Activated naive CD4-positive, alpha-beta T cell treated with anti-CD3 and anti-CD28 coated beads, Interleukin-2, amount 50 U/mL, for 24 hours (primary cell): ENCODE measurements around the gene PFKM.
"Not testable (repeated sequence)": the region's sequence is repeated elsewhere in the genome, so short reads cannot be mapped to it uniquely, and the experiment has no call there.

ENCODE experiments used
- H3K27ac Mint-ChIP-seq: one replicate; pipeline ENCODE4 v1.8.0; 2021; ENCODE audit warnings: mild to moderate bottlenecking, mixed read lengths
- H3K27me3 Mint-ChIP-seq: one replicate; pipeline ENCODE4 v1.8.0; 2021; ENCODE audit warnings: mixed read lengths
- H3K36me3 Mint-ChIP-seq: one replicate; pipeline ENCODE4 v1.8.0; 2021; ENCODE audit warnings: mixed read lengths
- H3K4me1 Mint-ChIP-seq: one replicate; pipeline ENCODE4 v1.8.0; 2021; ENCODE audit warnings: mixed read lengths
- H3K4me3 Mint-ChIP-seq: one replicate; pipeline ENCODE4 v1.8.0; 2021; ENCODE audit warnings: mild to moderate bottlenecking, mixed read lengths
- H3K9me3 Mint-ChIP-seq: one replicate; pipeline ENCODE4 v1.8.0; 2021; ENCODE audit warnings: mixed read lengths

Gene PFKM

DNA sequence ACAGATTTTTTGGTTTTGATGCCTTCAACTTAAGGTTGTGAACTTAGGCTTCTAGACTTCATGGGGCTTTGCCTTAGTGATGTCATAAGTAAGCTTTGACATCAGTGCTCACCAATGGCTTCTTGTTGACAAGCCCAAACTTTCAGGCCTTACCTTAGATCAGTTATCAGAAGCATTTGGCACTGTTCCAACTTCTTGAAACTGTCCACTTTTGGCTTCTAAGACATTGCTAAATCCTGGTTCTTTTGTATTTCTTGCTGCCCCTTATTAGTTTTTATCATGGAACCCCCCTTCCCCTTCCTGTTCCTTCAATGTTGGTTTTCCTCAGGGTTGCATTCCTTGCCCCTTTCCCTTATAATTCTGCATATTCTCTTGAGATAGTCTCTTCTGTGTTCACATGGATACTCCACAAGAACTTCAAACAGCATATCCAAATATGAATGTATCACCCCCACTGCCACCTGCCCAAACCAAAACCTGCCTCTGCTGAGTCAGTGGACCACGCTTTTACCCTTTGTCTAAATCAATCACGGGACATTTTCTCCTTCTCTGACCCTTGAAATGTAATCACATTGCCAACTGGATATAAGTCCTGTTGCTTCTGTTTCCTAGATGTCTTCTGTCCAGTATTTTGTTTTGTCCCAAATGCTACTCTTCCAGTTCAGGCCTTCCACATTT, 7.9 kb downstream of the PFKM start:
- H3K4me1 Mint-ChIP-seq = peaks cover 3% of the 10 kb centered on the region
- no peak overlapping the region for H3K4me3 Mint-ChIP-seq
- H3K27me3 Mint-ChIP-seq = no peaks in the 10 kb centered on the region
- no peaks in the 10 kb centered on the region for H3K9me3 Mint-ChIP-seq
- H3K36me3 Mint-ChIP-seq = peaks cover 16% of the 10 kb centered on the region
- no peak overlapping the region for H3K27ac Mint-ChIP-seq

- Mint-ChIP-seq H3K27ac (no peak overlapping the region), H3K36me3 (peaks cover 15% of the 10 kb centered on the region), H3K27me3 (no peaks in the 10 kb centered on the region), H3K9me3 (no peaks in the 10 kb centered on the region), H3K4me3 (no peak overlapping the region), H3K4me1 (no peaks in the 10 kb centered on the region)
Measured at GRCh38 chr12:48128800-48129199, 9.6 kb downstream of the PFKM start.

- no peaks in the 10 kb centered on the region for H3K27me3 Mint-ChIP-seq
- no peaks in the 10 kb centered on the region for H3K4me1 Mint-ChIP-seq
- no peak overlapping the region for H3K27ac Mint-ChIP-seq
- H3K9me3 Mint-ChIP-seq = no peaks in the 10 kb centered on the region
- no peak overlapping the region for H3K4me3 Mint-ChIP-seq
- H3K36me3 Mint-ChIP-seq = peaks cover 15% of the 10 kb centered on the region
Measured at GRCh38 chr12:48129376-48129775, 10.2 kb downstream of the PFKM start.

DNA sequence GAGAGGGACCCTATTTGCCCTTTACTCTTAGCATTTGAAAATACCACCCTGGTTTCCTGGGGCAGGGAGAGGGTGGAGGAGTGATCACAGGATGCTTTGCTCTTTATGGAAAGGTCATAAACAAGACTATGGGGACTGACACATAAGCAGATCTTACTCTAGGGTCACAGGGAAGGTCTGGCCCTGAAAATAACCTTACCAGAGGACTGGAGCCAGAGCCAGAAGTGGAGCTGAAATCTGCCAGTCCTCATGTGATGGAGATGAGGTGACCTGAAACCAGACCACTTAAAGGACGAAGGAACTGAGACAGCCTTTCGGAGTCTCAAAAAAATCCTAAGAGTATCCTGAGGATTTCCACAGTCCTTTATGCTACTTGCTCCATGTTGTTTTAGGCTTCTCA, 12.4 kb downstream of the PFKM start:
- H3K4me1 Mint-ChIP-seq = no peaks in the 10 kb centered on the region
- H3K27me3 Mint-ChIP-seq = no peaks in the 10 kb centered on the region
- peaks cover 14% of the 10 kb centered on the region for H3K36me3 Mint-ChIP-seq
- no peak overlapping the region for H3K4me3 Mint-ChIP-seq
- no peak overlapping the region for H3K27ac Mint-ChIP-seq
- no peaks in the 10 kb centered on the region for H3K9me3 Mint-ChIP-seq

DNA sequence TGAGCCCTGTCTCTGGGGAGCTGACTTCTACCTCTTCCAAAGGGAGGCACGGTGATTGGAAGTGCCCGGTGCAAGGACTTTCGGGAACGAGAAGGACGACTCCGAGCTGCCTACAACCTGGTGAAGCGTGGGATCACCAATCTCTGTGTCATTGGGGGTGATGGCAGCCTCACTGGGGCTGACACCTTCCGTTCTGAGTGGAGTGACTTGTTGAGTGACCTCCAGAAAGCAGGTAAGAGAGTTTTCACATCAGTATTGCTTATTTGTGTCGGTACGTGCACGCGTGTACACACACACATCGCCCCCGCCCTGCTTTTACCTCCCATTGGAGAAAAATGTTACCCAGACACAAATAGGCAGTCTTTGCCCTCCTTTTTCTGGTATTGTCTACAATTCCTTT, 13.7 kb downstream of the PFKM start:
- no peaks in the 10 kb centered on the region for H3K9me3 Mint-ChIP-seq
- H3K36me3 Mint-ChIP-seq = peaks cover 10% of the 10 kb centered on the region
- no peaks in the 10 kb centered on the region for H3K4me1 Mint-ChIP-seq
- H3K27me3 Mint-ChIP-seq = no peaks in the 10 kb centered on the region
- no peak overlapping the region for H3K27ac Mint-ChIP-seq
- H3K4me3 Mint-ChIP-seq = no peak overlapping the region

GRCh38 chr12:48135027-48135426, 15.9 kb downstream of the PFKM start:
- no peaks in the 10 kb centered on the region for H3K4me1 Mint-ChIP-seq
- H3K9me3 Mint-ChIP-seq = no peaks in the 10 kb centered on the region
- no peak overlapping the region for H3K27ac Mint-ChIP-seq
- no peak overlapping the region for H3K4me3 Mint-ChIP-seq
- H3K36me3 Mint-ChIP-seq = peaks cover 8% of the 10 kb centered on the region
- H3K27me3 Mint-ChIP-seq = no peaks in the 10 kb centered on the region

- Mint-ChIP-seq H3K36me3 (peaks cover 6% of the 10 kb centered on the region), H3K4me1 (peaks cover 5% of the 10 kb centered on the region), H3K27ac (no peak overlapping the region), H3K9me3 (no peaks in the 10 kb centered on the region), H3K27me3 (no peaks in the 10 kb centered on the region), H3K4me3 (no peak overlapping the region)
Measured at GRCh38 chr12:48142818-48143674, 23.9 kb downstream of the PFKM start.

GRCh38 chr12:48143898-48144297, 24.7 kb downstream of the PFKM start:
- Mint-ChIP-seq H3K27ac (no peak overlapping the region), H3K4me1 (peaks cover 5% of the 10 kb centered on the region), H3K27me3 (no peaks in the 10 kb centered on the region), H3K36me3 (peaks cover 7% of the 10 kb centered on the region), H3K9me3 (no peaks in the 10 kb centered on the region), H3K4me3 (no peak overlapping the region)

GRCh38 chr12:48145981-48146380, 26.8 kb downstream of the PFKM start:
- Mint-ChIP-seq H3K27me3 (no peaks in the 10 kb centered on the region), H3K9me3 (no peaks in the 10 kb centered on the region), H3K4me1 (peaks cover 8% of the 10 kb centered on the region), H3K36me3 (peaks cover 16% of the 10 kb centered on the region), H3K27ac (peak overlapping the region; percentile 41), H3K4me3 (no peak overlapping the region)

DNA sequence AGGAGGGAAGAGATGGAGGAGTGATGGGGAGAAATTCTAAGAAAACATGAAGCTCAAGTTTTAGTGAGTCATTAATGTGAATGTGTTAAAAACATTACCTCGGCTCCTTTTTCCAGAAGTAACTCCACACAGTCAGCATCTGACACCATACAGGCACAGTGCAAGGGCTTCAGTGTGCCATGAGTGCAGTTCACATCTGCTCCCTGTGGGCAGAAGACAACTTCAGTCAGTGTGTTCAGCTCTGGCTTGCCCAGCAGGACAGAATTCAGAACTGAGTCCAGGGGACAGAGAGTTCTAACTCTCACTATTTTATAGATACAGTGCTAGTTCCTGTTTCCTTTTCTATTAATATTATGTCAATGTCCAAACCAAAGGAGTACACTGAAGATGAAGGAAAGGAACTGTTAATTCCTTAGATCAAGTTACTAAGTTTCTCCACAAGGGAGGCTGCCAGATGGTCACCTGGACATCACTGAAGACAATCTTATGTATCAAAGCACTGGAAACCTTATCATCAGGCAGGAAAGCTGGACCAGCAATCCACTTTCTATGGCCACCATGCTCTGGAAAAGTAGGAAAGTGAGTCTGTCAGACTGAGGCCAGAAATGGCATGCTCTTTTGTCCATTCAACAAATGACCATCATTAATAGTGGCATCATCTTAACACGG, 32.1 kb downstream of the PFKM start:
- peaks cover 14% of the 10 kb centered on the region for H3K36me3 Mint-ChIP-seq
- H3K4me1 Mint-ChIP-seq = peaks cover 28% of the 10 kb centered on the region
- H3K4me3 Mint-ChIP-seq = no peak overlapping the region
- no peaks in the 10 kb centered on the region for H3K27me3 Mint-ChIP-seq
- H3K9me3 Mint-ChIP-seq = no peaks in the 10 kb centered on the region
- peak overlapping the region; percentile 89 for H3K27ac Mint-ChIP-seq

GRCh38 chr12:48155786-48156185, 36.6 kb downstream of the PFKM start:
- H3K36me3 Mint-ChIP-seq, H3K27me3 Mint-ChIP-seq, H3K27ac Mint-ChIP-seq, H3K4me3 Mint-ChIP-seq, H3K9me3 Mint-ChIP-seq: not testable (repeated sequence)
- peaks cover 54% of the 10 kb centered on the region for H3K4me1 Mint-ChIP-seq

- Mint-ChIP-seq H3K27ac (peak overlapping the region; percentile 84), H3K4me1 (peaks cover 59% of the 10 kb centered on the region), H3K9me3 (no peaks in the 10 kb centered on the region), H3K27me3 (no peaks in the 10 kb centered on the region), H3K36me3 (peaks cover 2% of the 10 kb centered on the region), H3K4me3 (peak overlapping the region; percentile 97)
Measured at GRCh38 chr12:48156652-48157017, 37.5 kb downstream of the PFKM start.

DNA sequence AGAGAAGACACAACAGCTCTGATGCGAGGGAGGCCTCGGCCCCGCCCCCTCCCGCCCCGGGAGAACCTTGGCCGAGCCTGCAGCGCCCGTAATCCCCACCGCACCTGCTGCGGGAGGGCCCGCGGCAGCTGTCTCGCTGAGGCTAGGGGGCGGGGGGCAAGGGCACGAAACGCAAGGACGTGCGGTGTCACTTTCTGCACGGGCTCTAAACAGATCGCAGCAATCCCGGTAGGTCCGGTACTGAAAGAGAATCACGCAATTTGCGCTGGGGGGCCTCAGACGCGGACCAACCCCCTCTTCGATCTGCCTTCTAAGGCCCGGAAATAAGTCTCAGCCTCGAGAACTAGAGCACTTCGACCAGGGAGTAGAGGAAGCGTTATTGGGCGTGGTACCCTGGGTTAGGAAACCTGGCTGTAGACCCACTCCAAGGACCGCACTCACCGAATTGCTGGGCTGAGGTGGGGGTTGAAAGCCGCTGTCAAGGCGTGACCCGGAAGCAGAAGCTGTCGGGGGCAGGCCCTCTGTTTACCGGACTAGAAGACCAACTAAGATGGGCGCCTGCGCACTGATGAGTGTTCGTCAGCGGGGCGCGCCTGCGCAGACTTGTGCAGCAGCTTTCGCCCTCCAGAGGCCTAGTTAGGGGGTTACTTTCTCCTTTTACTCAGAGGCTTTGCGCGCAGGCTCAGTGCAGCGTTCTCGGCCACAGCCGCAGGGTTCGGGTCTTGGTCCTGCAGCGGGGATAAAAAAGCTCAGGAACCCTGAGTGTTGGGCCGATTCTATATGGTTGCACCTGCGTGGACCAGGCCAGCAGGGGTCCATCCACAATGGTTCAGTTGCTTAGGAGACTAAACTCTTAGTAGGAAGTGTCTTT, 38.1 kb downstream of the PFKM start, which contains the start of gene ASB8:
ASB8 (minus strand) TSS at position 498 of the 871 bp plus-strand sequence. CDS start 4,019 bp downstream, outside the sequence.
- Mint-ChIP-seq H3K36me3 (peaks cover 2% of the 10 kb centered on the region), H3K4me3 (peak within 1 kb of the TSS; percentile 97), H3K9me3 (no peaks in the 10 kb centered on the region), H3K4me1 (peaks cover 59% of the 10 kb centered on the region), H3K27ac (peak within 1 kb of the TSS; percentile 97), H3K27me3 (no peaks in the 10 kb centered on the region)

- peak overlapping the region; percentile 97 for H3K4me3 Mint-ChIP-seq
- no peaks in the 10 kb centered on the region for H3K27me3 Mint-ChIP-seq
- peaks cover 57% of the 10 kb centered on the region for H3K4me1 Mint-ChIP-seq
- no peaks in the 10 kb centered on the region for H3K9me3 Mint-ChIP-seq
- peak overlapping the region; percentile 97 for H3K27ac Mint-ChIP-seq
- peaks cover 2% of the 10 kb centered on the region for H3K36me3 Mint-ChIP-seq
Measured at GRCh38 chr12:48157889-48158370, 38.8 kb downstream of the PFKM start.

DNA sequence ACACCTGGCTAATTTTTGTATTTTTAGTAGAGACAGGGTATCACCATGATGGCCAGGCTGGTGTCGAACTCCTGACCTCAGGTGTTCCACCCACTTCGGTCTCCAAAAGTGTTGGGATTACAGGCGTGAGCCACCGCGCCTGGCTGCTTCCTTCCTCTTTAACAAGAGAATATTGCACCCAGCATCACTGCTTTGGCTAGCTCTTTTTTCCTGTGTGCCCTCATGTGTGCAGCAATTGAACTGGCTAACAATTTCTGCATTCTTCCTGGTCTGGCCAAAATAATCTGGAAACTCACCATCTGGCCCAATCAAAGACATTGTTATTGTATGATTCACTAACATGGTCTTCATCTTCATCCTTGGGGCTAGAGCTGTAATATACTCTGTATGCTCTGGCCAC, 40.9 kb downstream of the PFKM start:
- H3K27me3 Mint-ChIP-seq = no peaks in the 10 kb centered on the region
- H3K36me3 Mint-ChIP-seq = no peaks in the 10 kb centered on the region
- no peak overlapping the region for H3K4me3 Mint-ChIP-seq
- no peaks in the 10 kb centered on the region for H3K9me3 Mint-ChIP-seq
- H3K4me1 Mint-ChIP-seq = peaks cover 42% of the 10 kb centered on the region
- no peak overlapping the region for H3K27ac Mint-ChIP-seq
